ENCODE measurements around the gene RALA.

DNA sequence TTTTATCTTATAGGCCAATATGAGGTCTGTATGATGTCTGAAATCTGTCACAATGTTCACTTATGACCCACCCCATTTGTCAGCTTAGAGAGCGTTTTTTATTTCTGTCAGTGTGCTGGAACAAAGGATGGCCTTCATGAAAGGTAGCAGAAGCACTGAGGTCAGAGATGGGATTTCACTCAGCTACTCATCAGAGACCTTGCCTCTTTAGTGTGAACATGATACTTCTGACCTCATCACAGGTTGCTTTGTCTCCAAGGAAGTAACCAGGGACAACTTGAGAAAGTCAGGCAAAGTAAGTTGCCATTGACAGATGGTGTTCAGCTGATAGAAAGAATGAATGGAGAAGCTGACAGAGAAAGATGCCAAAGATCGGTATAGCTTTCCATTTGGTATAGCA, 40.8 kb upstream of the RALA start:
- no peak for TF ChIP-seq POLR2A (IDR thresholded peaks at IDR 0.05)
- TF ChIP-seq, protein P1, sequence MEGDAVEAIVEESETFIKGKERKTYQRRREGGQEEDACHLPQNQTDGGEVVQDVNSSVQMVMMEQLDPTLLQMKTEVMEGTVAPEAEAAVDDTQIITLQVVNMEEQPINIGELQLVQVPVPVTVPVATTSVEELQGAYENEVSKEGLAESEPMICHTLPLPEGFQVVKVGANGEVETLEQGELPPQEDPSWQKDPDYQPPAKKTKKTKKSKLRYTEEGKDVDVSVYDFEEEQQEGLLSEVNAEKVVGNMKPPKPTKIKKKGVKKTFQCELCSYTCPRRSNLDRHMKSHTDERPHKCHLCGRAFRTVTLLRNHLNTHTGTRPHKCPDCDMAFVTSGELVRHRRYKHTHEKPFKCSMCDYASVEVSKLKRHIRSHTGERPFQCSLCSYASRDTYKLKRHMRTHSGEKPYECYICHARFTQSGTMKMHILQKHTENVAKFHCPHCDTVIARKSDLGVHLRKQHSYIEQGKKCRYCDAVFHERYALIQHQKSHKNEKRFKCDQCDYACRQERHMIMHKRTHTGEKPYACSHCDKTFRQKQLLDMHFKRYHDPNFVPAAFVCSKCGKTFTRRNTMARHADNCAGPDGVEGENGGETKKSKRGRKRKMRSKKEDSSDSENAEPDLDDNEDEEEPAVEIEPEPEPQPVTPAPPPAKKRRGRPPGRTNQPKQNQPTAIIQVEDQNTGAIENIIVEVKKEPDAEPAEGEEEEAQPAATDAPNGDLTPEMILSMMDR (IDR thresholded peaks at IDR 0.05): no peak

Measured in Peyer's patch (tissue), 4 donors.